Fibroblast of villous mesenchyme (primary cell): Measurements from ENCODE around the gene CDK6. TPM values are rescaled to one million over a fixed set of nuclear protein-coding genes. Genes with fewer than 3 reads are reported as not detected.

Source experiments
- DNase-seq: peaks from one replicate; pipeline ENCODE4 v3.0.0-alpha.2; 2010; ENCODE audit warnings: low read depth
- H3K4me3 ChIP-seq: 2 replicates; pipeline ENCODE4 v1.5.1; 2011; ENCODE audit warnings: low read depth, mild to moderate bottlenecking, low read length
- CTCF ChIP-seq: IDR thresholded peaks from 2 replicates; pipeline ENCODE4 v1.5.1; 2012; ENCODE audit warnings: low read depth, mild to moderate bottlenecking, low read length; ENCODE audit not compliant: insufficient read depth
- total RNA-seq: library from RNA; depleted of rRNA; stranded (reverse); fragments of >200 nt; gene quantifications from 2 replicates; pipeline ENCODE4 v1.2.3, GENCODE V29; 2012

CDK6 gene
- total RNA-seq, 1 donor, result 30.7 TPM

- DNase-seq, result peak; percentile 68
- TF ChIP-seq CTCF, result no peak
- no peak overlapping the region for H3K4me3 ChIP-seq
These were observed 95.7 kb downstream of the CDK6 start for GRCh38 chr7:92740700-92741126.

GRCh38 chr7:92740134-92740533, 96.2 kb downstream of the CDK6 start:
- no peak for DNase-seq
- TF ChIP-seq CTCF, result no peak
- no peak overlapping the region for H3K4me3 ChIP-seq

- no peak for TF ChIP-seq CTCF
- no peak for DNase-seq
These were observed 97.3 kb downstream of the CDK6 start for GRCh38 chr7:92739091-92739490.

GRCh38 chr7:92737706-92738105, 98.7 kb downstream of the CDK6 start:
- H3K4me3 ChIP-seq, result no peak overlapping the region
- DNase-seq, result peak; percentile 83
- no peak for TF ChIP-seq CTCF

More at GRCh38 chr7:92739091-92739490, 97.3 kb downstream of the CDK6 start:
- H3K4me3 ChIP-seq, result no peak overlapping the region

GRCh38 chr7:92736870-92737269, 99.5 kb downstream of the CDK6 start:
- no peak for TF ChIP-seq CTCF
- no peak for DNase-seq

GRCh38 chr7:92735707-92736106, 100.7 kb downstream of the CDK6 start:
- no peak overlapping the region for H3K4me3 ChIP-seq
- peak; percentile 70 for DNase-seq
- no peak for TF ChIP-seq CTCF

More at GRCh38 chr7:92736870-92737269, 99.5 kb downstream of the CDK6 start:
- no peak overlapping the region for H3K4me3 ChIP-seq

- H3K4me3 ChIP-seq, result no peak overlapping the region
- no peak for TF ChIP-seq CTCF
These were observed 103.9 kb downstream of the CDK6 start for GRCh38 chr7:92732316-92733036.

More at GRCh38 chr7:92732316-92733036, 103.9 kb downstream of the CDK6 start:
- DNase-seq, result no peak
